HEK293 (cell line): Measurements from ENCODE around the gene FAM120B.
A peak's percentile ranks its signal among the peaks of the same experiment; 100 is the strongest.
"Not testable (repeated sequence)": the region's sequence is repeated elsewhere in the genome, so short reads cannot be mapped to it uniquely, and the experiment has no call there.

ENCODE experiments used
- CTCF ChIA-PET: fragments of 350-600 bp; formaldehyde crosslinking; extraction: SDS; loops from one replicate; lab custom pipeline; 2021; ENCODE audit warnings: antibody characterized with exemption; lab: Yijun Ruan, JAX
- POLR2A ChIA-PET: fragments of 300-600 bp; formaldehyde crosslinking; extraction: SDS; loops from one replicate; lab custom pipeline; 2020; ENCODE audit warnings: antibody characterized with exemption, inconsistent platforms; lab: Yijun Ruan, JAX
- H3K27ac ChIP-seq: fragments of 200-500 bp; sonication (Bioruptor generic); 2 replicates; pipeline ENCODE4 v1.5.1; 2014; ENCODE audit warnings: low read depth, low read length, control low read depth, inconsistent platforms; ENCODE audit errors: extremely low read depth
- H3K36me3 ChIP-seq, 2 experiments: fragments of 200-500 bp in 1 of 2; sonication (Bioruptor generic) in 1 of 2; 1 replicate in 1 of 2; 2 replicates in 1 of 2; pipeline ENCODE4 v1.5.1; 2014 to 2017; ENCODE audit warnings: inconsistent platforms in 2 of 2, low read length in 2 of 2; ENCODE audit not compliant: control insufficient read depth in 2 of 2, insufficient read depth in 1 of 2
- H3K4me1 ChIP-seq: fragments of 200-500 bp; sonication (Bioruptor generic); 2 replicates; pipeline ENCODE4 v1.5.1; 2014; ENCODE audit warnings: mild to moderate bottlenecking, low read length, inconsistent platforms; ENCODE audit not compliant: control insufficient read depth, insufficient read depth
- H3K4me3 ChIP-seq: 2 replicates; pipeline ENCODE4 v1.5.1; 2011; ENCODE audit warnings: low read depth, mild to moderate bottlenecking, control low read depth, low read length, moderate library complexity
- H3K9me3 ChIP-seq: fragments of 200-500 bp; sonication (Bioruptor generic); 2 replicates; pipeline ENCODE4 v1.5.1; 2014; ENCODE audit warnings: low read depth, low read length, inconsistent platforms; ENCODE audit not compliant: control insufficient read depth, insufficient read depth
- ATF2 ChIP-seq: fragments of 450-650 bp; formaldehyde crosslinking; IDR thresholded peaks from 2 replicates; pipeline ENCODE4 v1.5.1; 2016; ENCODE audit warnings: missing biosample characterization, missing genetic modification characterization, low read depth
- BCL6B ChIP-seq: fragments of 450-650 bp; formaldehyde crosslinking; IDR thresholded peaks from 2 replicates; pipeline ENCODE4 v1.5.1; 2017; ENCODE audit warnings: missing biosample characterization, missing genetic modification characterization
- EGR2 ChIP-seq: fragments of 450-650 bp; formaldehyde crosslinking; IDR thresholded peaks from 2 replicates; pipeline ENCODE4 v1.5.1; 2016; ENCODE audit warnings: low read depth, missing biosample characterization, missing genetic modification characterization
- OVOL3 ChIP-seq: fragments of 450-650 bp; formaldehyde crosslinking; IDR thresholded peaks from 2 replicates; pipeline ENCODE4 v1.5.1; 2016; ENCODE audit warnings: missing biosample characterization, missing genetic modification characterization
- PRDM1 ChIP-seq: fragments of 450-650 bp; formaldehyde crosslinking; IDR thresholded peaks from 2 replicates; pipeline ENCODE4; 2016; ENCODE audit warnings: missing biosample characterization, missing genetic modification characterization
- ZBTB26 ChIP-seq: fragments of 450-650 bp; formaldehyde crosslinking; optimal IDR thresholded peaks from 2 replicates; pipeline ENCODE3; 2016; ENCODE audit warnings: missing biosample characterization, mild to moderate bottlenecking, missing genetic modification characterization
- ZBTB7A ChIP-seq: fragments of 450-650 bp; formaldehyde crosslinking; IDR thresholded peaks from 2 replicates; pipeline ENCODE4 v1.5.1; 2016; ENCODE audit warnings: low read depth, missing biosample characterization, missing genetic modification characterization
- ZNF169 ChIP-seq: fragments of 450-650 bp; formaldehyde crosslinking; IDR thresholded peaks from 2 replicates; pipeline ENCODE4 v1.5.1; 2016; ENCODE audit warnings: missing biosample characterization, missing genetic modification characterization
- ZNF202 ChIP-seq: fragments of 450-650 bp; formaldehyde crosslinking; IDR thresholded peaks from 2 replicates; pipeline ENCODE4 v1.5.1; 2016; ENCODE audit warnings: missing biosample characterization, missing genetic modification characterization, borderline replicate concordance
- ZNF26 ChIP-seq: fragments of 450-650 bp; formaldehyde crosslinking; IDR thresholded peaks from 2 replicates; pipeline ENCODE4 v1.5.1; 2016; ENCODE audit warnings: missing biosample characterization, missing genetic modification characterization
- ZNF324 ChIP-seq: fragments of 450-650 bp; formaldehyde crosslinking; IDR thresholded peaks from 2 replicates; pipeline ENCODE4 v1.5.1; 2016; ENCODE audit warnings: missing biosample characterization, missing genetic modification characterization
- ZNF350 ChIP-seq: fragments of 450-650 bp; formaldehyde crosslinking; IDR thresholded peaks from 2 replicates; pipeline ENCODE4 v1.5.0; 2017; ENCODE audit warnings: missing biosample characterization, mild to moderate bottlenecking, missing genetic modification characterization
- ZNF513 ChIP-seq: fragments of 450-650 bp; IDR thresholded peaks from 2 replicates; pipeline ENCODE4 v1.5.1; 2018; ENCODE audit warnings: missing biosample characterization, missing genetic modification characterization
- ZNF571 ChIP-seq: fragments of 450-650 bp; formaldehyde crosslinking; IDR thresholded peaks from 2 replicates; pipeline ENCODE4 v1.5.0; 2017; ENCODE audit warnings: missing biosample characterization, missing genetic modification characterization
- ZNF624 ChIP-seq: fragments of 450-650 bp; formaldehyde crosslinking; IDR thresholded peaks from 2 replicates; pipeline ENCODE4 v1.5.1; 2017; ENCODE audit warnings: missing biosample characterization, missing genetic modification characterization
- ZNF629 ChIP-seq: fragments of 450-650 bp; formaldehyde crosslinking; IDR thresholded peaks from 2 replicates; pipeline ENCODE4 v1.5.1; 2017; ENCODE audit warnings: missing biosample characterization, missing genetic modification characterization
- ZNF768 ChIP-seq: fragments of 450-650 bp; formaldehyde crosslinking; IDR thresholded peaks from 2 replicates; pipeline ENCODE4 v1.5.1; 2018; ENCODE audit warnings: missing biosample characterization, mild to moderate bottlenecking, missing genetic modification characterization
- ZXDB ChIP-seq: fragments of 450-650 bp; formaldehyde crosslinking; IDR thresholded peaks from 2 replicates; pipeline ENCODE4 v1.5.1; 2016; ENCODE audit warnings: missing biosample characterization, missing genetic modification characterization

FAM120B gene

GRCh38 chr6:170394980-170395379 is 88.4 kb downstream of the FAM120B start (continued):
- TF ChIP-seq ZNF26 (tag by site-specific recombination) (no peak), OVOL3 (no peak), ZNF571 (tag by site-specific recombination) (no peak), ZNF513 (no peak)
- TF ChIP-seq, all 188 proteins: peak for 0

GRCh38 chr6:170398743-170399369 is 92.3 kb downstream of the FAM120B start:
- H3K9me3 ChIP-seq, POLR2A ChIA-PET, H3K4me3 ChIP-seq, H3K4me1 ChIP-seq, H3K27ac ChIP-seq, CTCF ChIA-PET: not testable (repeated sequence)
- TF ChIP-seq PRDM1 (tag by site-specific recombination) (0 out of 2 replicates have a peak, but pooled peaks have one; percentile 45), ATF2 (tag by site-specific recombination) (peak; percentile 83), EGR2 (0 out of 2 replicates have a peak, but pooled peaks have one; percentile 15), ZNF169 (tag by site-specific recombination) (0 out of 2 replicates have a peak, but pooled peaks have one; percentile 55), ZNF629 (tag by site-specific recombination) (peak; percentile 65; the same call in 1 of the 2 replicates)
- H3K36me3 ChIP-seq: peaks cover 8 to 89% of the 10 kb centered on the region in 2 experiments; a peak in 2 of 3 replicates

GRCh38 chr6:170399955-170400558 is 93.5 kb downstream of the FAM120B start:
- H3K27ac ChIP-seq, H3K4me3 ChIP-seq, H3K9me3 ChIP-seq, POLR2A ChIA-PET, CTCF ChIA-PET, H3K4me1 ChIP-seq: not testable (repeated sequence)
- TF ChIP-seq ZNF629 (tag by site-specific recombination): peak; percentile 61; the same call in 1 of the 2 replicates
- peak; percentile 62 for TF ChIP-seq ATF2 (tag by site-specific recombination)
- peaks cover 11 to 89% of the 10 kb centered on the region in 2 experiments; a peak in 2 of 3 replicates for H3K36me3 ChIP-seq

GRCh38 chr6:170402318-170403040 is 95.9 kb downstream of the FAM120B start:
- no peak overlapping the region for H3K27ac ChIP-seq
- TF ChIP-seq ZNF624 (tag by site-specific recombination) (no peak), BCL6B (tag by site-specific recombination) (no peak), ZNF324 (tag by site-specific recombination) (no peak), ZNF202 (tag by site-specific recombination) (no peak), ZBTB7A (no peak), ZNF768 (no peak), ZXDB (tag by site-specific recombination) (no peak), ZBTB26 (tag by site-specific recombination) (no peak), ZNF350 (tag by site-specific recombination) (no peak), EGR2 (no peak)

More at GRCh38 chr6:170402318-170403040, 95.9 kb downstream of the FAM120B start:
- no peaks in the 10 kb centered on the region for H3K9me3 ChIP-seq
- H3K4me1 ChIP-seq: no peaks in the 10 kb centered on the region
- ChIA-PET CTCF (interaction anchor here (0.6 kb wide), 1 partner anchor 181 kb away, joined by 3 read pairs; no protein-coding TSS in a partner anchor), POLR2A (no interaction called here)
- no peak overlapping the region for H3K4me3 ChIP-seq
- H3K36me3 ChIP-seq: peaks cover 9 to 86% of the 10 kb centered on the region in 2 experiments; a peak in 2 of 3 replicates
